Ovary (tissue), 9 donors: ENCODE results near the gene CEP68. TPM values are rescaled to one million over a fixed set of nuclear protein-coding genes. Genes with fewer than 3 reads are reported as not detected.
A peak's percentile ranks its signal among the peaks of the same experiment; 100 is the strongest.

ENCODE experiments used
- DNase-seq, 5 donors: peaks; one replicate each; pipeline ENCODE4 v3.0.0-alpha.2; 2019 to 2020
- H3K27ac ChIP-seq, 2 donors: fragments of 200-600 bp; one replicate each; pipeline versions ENCODE4 v1.5.1 to v1.8.0; 2019 to 2022
- H3K27me3 ChIP-seq: fragments of 200-600 bp; one replicate; pipeline ENCODE4 v1.8.0; 2022
- H3K36me3 ChIP-seq: fragments of 200-600 bp; sonication (generic); one replicate; pipeline ENCODE4 v1.5.1; 2019
- H3K4me1 ChIP-seq: one replicate; pipeline ENCODE4 v1.8.1; 2013; ENCODE audit warnings: mild to moderate bottlenecking, moderate library complexity; ENCODE audit not compliant: insufficient read depth
- H3K4me3 ChIP-seq: fragments of 200-600 bp; sonication (generic); one replicate; pipeline ENCODE4 v1.5.1; 2017
- H3K9me3 ChIP-seq, 2 donors: fragments of 200-600 bp in 1 of 2; sonication (generic) in 1 of 2; one replicate each; pipeline versions ENCODE4 v1.5.1 to v1.8.1; 2013 to 2019; ENCODE audit warnings: mild to moderate bottlenecking in 1 of 2, moderate library complexity in 1 of 2
- EP300 ChIP-seq: sonication (generic); formaldehyde crosslinking; IDR thresholded peaks from one replicate; pipeline ENCODE4 v1.6.1; 2017; ENCODE audit warnings: antibody characterized with exemption
- POLR2A ChIP-seq: fragments of 450-650 bp; IDR thresholded peaks from one replicate; pipeline ENCODE4 v1.6.1; 2017; ENCODE audit warnings: antibody characterized with exemption, mild to moderate bottlenecking, moderate library complexity
- WGBS, 3 donors: extraction: QIAGEN DNeasy Blood & Tissue Kit in 1 of 3; methylation state at CpG; one replicate each; pipeline versions ENCODE4 v1.1.5 to v1.1.7; 2013 to 2017; 5-methylcytosine and 5-hydroxymethylcytosine counted together
- intact Hi-C, 4 donors: fragments of 100-400 bp; cut with DNase I; formaldehyde crosslinking; loops; one replicate each; pipeline versions ENCODE4 v1.11.0 to v1.15.1; 2022 to 2023
- polyA plus RNA-seq, 2 donors: library from polyadenylated mRNA; stranded (reverse); fragments of 200-250 nt in 1 of 2; fragments of 350-450 nt in 1 of 2; fragmentation: Illumina TruSeq in 1 of 2; extraction: RNeasy Lipid Tissue Mini Kit (QIAGEN cat#74804) in 1 of 2; gene quantifications; one replicate each; pipeline ENCODE4 v1.2.3, GENCODE V29; 2013 to 2014
- total RNA-seq, 7 donors: library from RNA; depleted of rRNA in 2 of 7; stranded (reverse); fragments of >200 nt in 2 of 7; fragmentation: NEBNext Ultra II Directional in 3 of 7; extraction: Animal tissue kit (Norgen Biotek cat#: 25700) in 3 of 7; gene quantifications; one replicate each; pipeline versions ENCODE4 v1.1.0 to v1.2.4, GENCODE V29; 2016 to 2023
- TF ChIP-seq, protein P1 (sequence below), 3 donors: fragments of 450-650 bp in 2 of 3; fragments of 200-600 bp in 1 of 3; IDR thresholded peaks; one replicate each; pipeline versions ENCODE4 v1.5.1 to v1.8.0; 2016 to 2022; ENCODE audit warnings: antibody characterized with exemption in 3 of 3, mild to moderate bottlenecking in 1 of 3
- donor health status: DM: no; HTN: no; CAD: no; lungs with moderate emphysema.
- donor health status: DM: no; HTN: no; CAD: no.
- donor health status: Bipolar disorder and iron deficiency.
- donor health status: DM: yes; HTN: yes; CAD: no.
- donor health status: DM: no; HTN: no; CAD: no.
- donor health status: DM: yes; HTN: yes; CAD: no.

Gene CEP68
- total and polyA plus RNA-seq, 9 donors = 13.7 to 31.6 (median 28.0) TPM

DNA sequence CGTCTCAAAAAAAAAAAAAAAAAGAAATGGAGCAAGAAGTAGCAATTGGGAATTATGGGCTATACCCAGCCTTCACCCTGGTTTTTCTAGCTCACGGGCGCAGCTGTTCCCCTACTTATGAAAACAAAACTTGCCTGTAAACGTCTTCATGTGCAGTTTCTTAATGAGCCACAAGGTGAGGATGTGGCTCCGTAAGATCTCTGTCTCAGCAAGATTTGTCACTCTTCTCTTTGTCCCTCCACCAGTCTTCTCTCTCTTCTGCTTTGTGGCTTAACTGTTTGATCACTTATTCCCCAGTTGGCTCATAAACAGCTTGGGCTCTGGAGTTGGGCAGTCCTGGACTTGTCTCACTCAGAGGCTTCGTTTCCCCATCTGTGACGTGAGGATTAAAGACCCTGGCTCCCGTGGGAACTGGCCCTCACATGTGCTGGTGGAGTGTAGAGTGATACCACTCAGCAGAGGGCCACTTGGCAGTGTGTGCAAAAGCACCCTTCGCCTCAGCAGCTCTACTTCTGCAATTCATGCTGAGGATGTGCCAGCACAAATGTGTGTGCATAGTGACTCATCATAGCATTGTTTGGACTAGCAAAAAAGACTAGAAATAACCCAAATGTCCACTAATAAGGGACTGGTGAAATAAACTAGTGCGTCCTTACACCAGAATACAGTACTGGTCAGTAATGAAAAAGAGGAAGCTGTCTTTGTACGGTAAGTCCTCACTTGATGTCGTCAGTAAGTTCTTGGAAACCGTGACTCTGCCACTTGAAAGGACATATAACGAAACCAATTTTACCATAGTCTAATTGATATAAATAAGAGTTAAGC, 8.7 kb downstream of the CEP68 start:
- peaks cover 8% of the 10 kb centered on the region for H3K4me1 ChIP-seq
- no peak overlapping the region for H3K4me3 ChIP-seq
- 20 to 27% (median 26%) methylated on average over 14 of the region's 14 CpGs for WGBS, 3 donors
- intact Hi-C loops = loop anchor here in 3 of 4 donors (2.0 to 10.0 kb wide), 3 partner anchors 64 to 122 kb away; no protein-coding TSS in a partner anchor
- DNase-seq = peak; percentile 53 to 65 (median 58)
- TF ChIP-seq POLR2A = no peak
- no peak for TF ChIP-seq EP300
- TF ChIP-seq, protein P1, sequence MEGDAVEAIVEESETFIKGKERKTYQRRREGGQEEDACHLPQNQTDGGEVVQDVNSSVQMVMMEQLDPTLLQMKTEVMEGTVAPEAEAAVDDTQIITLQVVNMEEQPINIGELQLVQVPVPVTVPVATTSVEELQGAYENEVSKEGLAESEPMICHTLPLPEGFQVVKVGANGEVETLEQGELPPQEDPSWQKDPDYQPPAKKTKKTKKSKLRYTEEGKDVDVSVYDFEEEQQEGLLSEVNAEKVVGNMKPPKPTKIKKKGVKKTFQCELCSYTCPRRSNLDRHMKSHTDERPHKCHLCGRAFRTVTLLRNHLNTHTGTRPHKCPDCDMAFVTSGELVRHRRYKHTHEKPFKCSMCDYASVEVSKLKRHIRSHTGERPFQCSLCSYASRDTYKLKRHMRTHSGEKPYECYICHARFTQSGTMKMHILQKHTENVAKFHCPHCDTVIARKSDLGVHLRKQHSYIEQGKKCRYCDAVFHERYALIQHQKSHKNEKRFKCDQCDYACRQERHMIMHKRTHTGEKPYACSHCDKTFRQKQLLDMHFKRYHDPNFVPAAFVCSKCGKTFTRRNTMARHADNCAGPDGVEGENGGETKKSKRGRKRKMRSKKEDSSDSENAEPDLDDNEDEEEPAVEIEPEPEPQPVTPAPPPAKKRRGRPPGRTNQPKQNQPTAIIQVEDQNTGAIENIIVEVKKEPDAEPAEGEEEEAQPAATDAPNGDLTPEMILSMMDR (IDR thresholded peaks at IDR 0.05) = peak; percentile 35 to 86 (median 62)
- no peaks in the 10 kb centered on the region for H3K36me3 ChIP-seq
- H3K27ac ChIP-seq = peak overlapping the region in 1 of 2 donors; percentile 52
- no peaks in the 10 kb centered on the region for H3K27me3 ChIP-seq
- no peaks in the 10 kb centered on the region for H3K9me3 ChIP-seq

DNA sequence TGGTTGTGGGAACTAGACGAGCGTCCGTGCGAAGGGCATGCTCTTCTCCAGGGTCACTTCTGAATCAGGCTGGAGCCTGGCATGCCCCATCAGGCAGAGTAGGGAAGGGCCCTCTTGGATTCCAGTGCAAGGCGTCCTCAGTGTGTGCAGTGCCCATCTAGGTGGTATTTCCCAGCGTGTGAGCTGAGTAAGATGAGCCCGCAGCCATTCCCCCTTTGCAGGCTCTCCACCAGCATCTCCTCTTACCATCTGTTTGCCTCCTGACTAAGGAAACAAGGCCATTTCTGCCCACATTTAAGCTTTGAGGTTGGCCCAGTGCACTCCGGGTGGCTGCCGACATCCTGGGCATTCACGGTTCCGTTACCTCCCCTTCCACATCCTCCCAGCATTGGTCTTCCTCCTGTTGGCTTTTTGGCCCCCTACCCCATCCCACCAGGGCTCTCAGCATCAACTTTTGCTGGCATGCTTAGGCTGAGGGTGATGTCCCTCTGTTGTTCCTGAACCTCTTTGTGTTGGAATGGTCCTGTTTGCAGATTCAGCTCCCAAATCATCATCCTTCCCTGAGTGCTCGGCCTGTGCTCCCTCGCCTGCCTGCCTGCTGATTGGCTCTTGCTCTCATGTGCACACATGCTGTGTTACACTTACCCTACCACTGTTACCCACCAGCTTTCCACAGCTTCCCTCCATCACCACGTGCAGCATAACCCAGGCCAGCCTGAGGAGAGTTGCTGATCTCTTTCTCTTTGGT, 11.8 kb downstream of the CEP68 start:
- Histone ChIP-seq H3K4me1 (peaks cover 3% of the 10 kb centered on the region), H3K27ac (no peak overlapping the region), H3K27me3 (no peaks in the 10 kb centered on the region), H3K9me3 (no peaks in the 10 kb centered on the region), H3K4me3 (no peak overlapping the region), H3K36me3 (no peaks in the 10 kb centered on the region)
- TF ChIP-seq POLR2A (no peak), EP300 (no peak)
- TF ChIP-seq, protein P1 (IDR thresholded peaks at IDR 0.05) = no peak
- intact Hi-C loops = loop anchor here in 2 of 4 donors (5.0 to 10.0 kb wide), 2 partner anchors 117 to 119 kb away; no protein-coding TSS in a partner anchor
- no peak for DNase-seq
- WGBS, 3 donors = 80 to 85% (median 83%) methylated on average over 14 of the region's 14 CpGs

GRCh38 chr2:65069439-65069824, 13.2 kb downstream of the CEP68 start:
- H3K36me3 ChIP-seq = no peaks in the 10 kb centered on the region
- intact Hi-C loops = loop anchor here in 2 of 4 donors (5.0 to 10.0 kb wide), 2 partner anchors 115 to 118 kb away; no protein-coding TSS in a partner anchor
- H3K27ac ChIP-seq = peak overlapping the region in 1 of 2 donors; percentile 2
- H3K4me3 ChIP-seq = no peak overlapping the region
- WGBS, 3 donors = 82 to 89% (median 83%) methylated on average over 6 of the region's 6 CpGs
- TF ChIP-seq, protein P1 (IDR thresholded peaks at IDR 0.05) = no peak
- H3K9me3 ChIP-seq = no peaks in the 10 kb centered on the region
- H3K27me3 ChIP-seq = no peaks in the 10 kb centered on the region
- DNase-seq = no peak
- peaks cover 1% of the 10 kb centered on the region for H3K4me1 ChIP-seq

- no peaks in the 10 kb centered on the region for H3K36me3 ChIP-seq
- peak overlapping the region in 1 of 2 donors; percentile 4 for H3K27ac ChIP-seq
- no peak for TF ChIP-seq EP300
- no peak for TF ChIP-seq POLR2A
- TF ChIP-seq, protein P1 (IDR thresholded peaks at IDR 0.05) = peak in 1 of 3 donors; percentile 12
- no peak overlapping the region for H3K4me3 ChIP-seq
- no peak for DNase-seq
- WGBS, 3 donors = 45 to 57% (median 51%) methylated on average over 8 of the region's 8 CpGs
- H3K4me1 ChIP-seq = peaks cover 1% of the 10 kb centered on the region
- H3K9me3 ChIP-seq = no peaks in the 10 kb centered on the region
- no peaks in the 10 kb centered on the region for H3K27me3 ChIP-seq
- intact Hi-C loops = loop anchor here in 2 of 4 donors (10.0 kb wide), 2 partner anchors 54 to 114 kb away; no protein-coding TSS in a partner anchor
Measured at GRCh38 chr2:65070172-65070830, 14.1 kb downstream of the CEP68 start.
